ENCODE results near the gene NOS1AP.
"Not testable (repeated sequence)": the region's sequence is repeated elsewhere in the genome, so short reads cannot be mapped to it uniquely, and the experiment has no call there.

Gene NOS1AP

DNA sequence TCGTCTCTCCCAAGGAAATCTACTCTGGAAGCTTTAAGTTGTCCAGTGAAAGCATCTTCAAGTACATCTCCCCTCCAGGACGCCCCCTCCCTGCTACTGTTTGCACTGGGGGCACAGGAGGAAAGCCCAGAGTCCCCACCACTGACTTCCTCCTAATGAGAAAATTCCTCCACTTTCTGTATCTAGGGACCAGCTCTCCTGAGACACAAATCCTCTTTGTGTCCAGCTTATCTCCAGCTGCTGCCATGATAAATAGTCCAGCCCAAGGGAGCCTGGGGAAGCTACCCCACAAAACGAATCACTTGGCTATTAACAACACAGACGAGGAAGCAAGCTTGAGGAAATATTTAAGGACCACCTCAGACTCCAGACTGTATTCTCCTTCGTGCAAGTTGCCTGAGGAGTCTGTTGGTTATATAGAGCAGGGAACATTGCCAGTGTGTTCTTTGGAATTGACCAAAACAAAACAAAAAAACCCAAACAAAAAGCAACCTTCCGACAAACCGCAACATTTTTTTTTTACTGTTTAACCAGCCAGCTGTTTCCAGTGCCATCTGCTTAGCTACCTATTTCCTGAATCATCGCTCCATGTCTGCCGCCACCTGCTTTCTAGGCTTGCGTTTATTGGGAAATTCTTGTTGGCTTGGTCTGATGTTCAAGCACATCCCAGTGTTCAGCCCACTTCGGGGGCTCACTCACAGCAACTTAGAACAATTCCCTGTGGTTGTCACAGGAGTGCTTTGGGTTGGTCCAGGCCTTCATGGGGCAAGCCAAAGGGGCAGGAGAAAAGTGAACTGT is 319.7 kb downstream of the NOS1AP start:
- no peak for DNase-seq

DNA sequence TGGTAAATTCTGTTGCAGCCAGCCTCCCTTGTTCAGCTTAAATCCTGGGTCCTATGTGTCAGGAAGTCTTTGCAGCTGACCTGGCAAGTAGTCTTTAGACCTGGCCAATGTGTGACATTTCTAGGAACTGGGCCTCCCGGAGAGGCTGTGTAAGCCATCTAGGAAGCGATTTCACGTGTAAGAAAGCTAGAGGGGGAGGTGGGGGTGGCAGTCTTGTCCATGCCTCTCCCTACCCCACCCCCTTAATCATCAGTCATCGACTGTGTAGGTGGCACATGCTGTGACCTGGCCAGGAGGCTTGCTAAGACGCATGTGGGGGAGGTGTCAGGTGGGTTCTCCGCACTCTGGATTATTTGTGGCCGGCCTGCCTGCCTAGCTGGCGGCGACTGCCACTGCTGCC is 320.5 kb downstream of the NOS1AP start:
- DNase-seq: no peak

DNA sequence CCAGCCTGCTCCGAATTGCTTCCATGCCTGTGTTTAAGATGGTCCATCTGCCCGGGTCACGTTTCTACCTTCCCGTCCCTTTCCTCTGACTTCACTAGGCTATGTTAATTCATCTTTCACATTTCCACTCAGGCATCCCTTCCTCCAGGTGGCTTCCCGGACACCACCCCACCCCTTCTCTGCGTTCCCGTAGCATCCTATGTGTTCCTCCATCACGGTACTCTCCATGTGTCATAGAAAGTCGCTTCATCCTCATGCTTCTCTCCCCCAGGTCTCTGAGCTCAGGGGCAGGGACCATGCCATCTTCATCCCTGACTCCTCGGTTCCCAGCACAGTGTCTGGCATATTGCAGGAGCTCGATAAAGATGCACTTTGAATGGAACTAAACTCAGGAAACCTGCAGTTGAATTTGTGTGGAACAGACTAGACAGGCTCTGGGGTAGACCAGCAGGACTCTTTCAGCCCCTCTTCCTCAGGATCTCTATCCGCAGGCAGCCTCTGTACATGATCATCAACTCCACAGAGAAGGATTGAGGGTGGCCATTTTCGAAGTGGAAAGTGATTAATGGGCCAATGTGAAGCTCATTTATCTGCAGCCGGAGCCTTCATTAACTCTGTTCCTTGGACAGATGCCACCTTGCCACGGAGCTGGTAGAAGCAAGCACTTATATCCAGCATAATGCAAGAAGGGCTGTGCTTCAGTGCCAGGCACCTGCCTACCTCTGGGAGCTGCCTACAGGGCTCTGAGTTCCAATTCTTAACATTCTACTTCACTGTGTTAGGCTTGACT is 321.1 kb downstream of the NOS1AP start:
- DNase-seq: no peak

DNA sequence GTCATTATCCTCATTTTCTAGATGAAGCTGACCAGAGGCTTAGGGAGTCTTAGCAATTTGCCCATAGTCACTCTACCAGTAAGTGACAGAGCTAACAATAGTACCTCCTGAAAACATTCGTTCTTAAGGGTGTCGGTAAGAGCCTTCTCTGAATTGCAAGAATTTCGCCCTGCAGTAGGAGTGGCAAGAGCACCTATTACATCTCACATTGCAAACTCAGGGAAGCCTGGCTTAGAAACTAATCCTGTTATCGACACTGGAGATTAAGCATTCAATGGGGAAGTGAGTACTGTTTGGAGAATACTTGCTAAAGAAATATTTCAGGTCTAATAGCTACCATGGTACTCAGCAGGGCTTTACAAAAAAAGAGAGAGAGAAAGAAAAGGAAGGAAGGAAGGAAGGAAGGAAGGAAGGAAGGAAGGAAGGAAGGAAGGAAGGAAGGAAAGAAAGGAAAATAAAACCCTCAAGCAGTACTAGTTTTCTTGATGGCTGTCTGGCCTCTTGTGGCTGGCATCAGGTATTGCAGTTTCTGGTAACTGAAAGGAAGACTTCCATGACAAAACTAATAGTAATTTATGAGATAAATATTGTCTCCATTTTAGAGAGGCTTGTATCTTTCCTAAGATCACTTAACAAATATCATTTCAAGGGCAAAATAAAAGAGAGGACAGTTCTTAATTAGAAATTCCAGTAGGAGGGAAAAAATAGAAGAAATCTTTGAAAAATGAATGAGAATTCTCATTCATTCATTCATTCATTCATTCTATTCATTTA is 322.5 kb downstream of the NOS1AP start:
- DNase-seq: no peak

DNA sequence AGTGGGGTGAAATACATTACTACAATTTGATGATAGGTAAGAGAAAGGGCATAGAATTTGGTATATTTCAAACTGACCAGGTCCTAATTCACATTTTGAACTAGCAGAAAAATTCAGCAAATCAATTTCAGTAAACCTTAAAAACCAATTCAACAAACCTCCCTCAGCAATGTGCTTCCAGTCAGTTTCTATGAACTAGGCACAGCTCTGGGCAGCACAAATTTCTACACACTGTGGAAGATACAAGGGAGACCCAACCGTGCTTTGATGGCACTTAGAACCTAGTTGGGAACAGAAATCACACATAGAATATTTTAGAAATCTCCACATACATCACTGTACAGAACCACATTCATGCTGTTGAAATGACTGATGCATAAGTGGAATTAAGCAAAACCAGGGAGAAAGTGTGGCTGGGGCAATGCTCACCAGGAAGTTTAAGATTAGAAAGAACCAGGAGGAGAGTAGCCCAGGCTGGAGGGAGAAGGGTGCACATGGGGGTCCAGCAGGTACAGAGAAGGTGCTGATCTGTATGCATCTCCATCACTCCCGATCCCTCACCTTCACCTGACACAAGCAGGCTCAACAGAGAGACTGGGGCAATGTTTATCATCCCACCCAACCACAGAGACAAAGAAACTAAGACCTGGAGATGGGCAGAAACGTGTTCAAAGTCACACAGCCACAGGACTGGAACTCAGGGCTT is 326.9 kb downstream of the NOS1AP start:
- no peak for DNase-seq

DNA sequence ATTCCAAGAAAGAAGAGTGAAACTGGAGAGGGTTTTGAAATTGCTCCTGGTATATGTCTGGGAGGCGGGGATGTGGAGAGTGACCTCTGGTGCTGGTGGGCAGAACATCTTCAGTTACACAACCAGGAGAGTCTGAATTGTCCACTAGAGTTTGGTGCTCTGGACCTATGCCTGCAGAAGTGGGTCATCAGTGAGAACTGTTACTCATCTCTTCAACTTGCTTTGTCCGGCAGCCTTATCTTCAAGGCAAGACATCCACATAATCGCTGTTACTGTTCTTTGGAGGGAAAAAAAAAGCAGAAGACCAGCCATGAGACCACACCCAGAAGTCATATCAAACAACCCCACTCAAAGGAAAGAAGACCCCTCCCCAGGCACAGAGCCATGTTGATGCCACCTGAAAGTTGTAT is 327.6 kb downstream of the NOS1AP start:
- DNase-seq: no peak

DNA sequence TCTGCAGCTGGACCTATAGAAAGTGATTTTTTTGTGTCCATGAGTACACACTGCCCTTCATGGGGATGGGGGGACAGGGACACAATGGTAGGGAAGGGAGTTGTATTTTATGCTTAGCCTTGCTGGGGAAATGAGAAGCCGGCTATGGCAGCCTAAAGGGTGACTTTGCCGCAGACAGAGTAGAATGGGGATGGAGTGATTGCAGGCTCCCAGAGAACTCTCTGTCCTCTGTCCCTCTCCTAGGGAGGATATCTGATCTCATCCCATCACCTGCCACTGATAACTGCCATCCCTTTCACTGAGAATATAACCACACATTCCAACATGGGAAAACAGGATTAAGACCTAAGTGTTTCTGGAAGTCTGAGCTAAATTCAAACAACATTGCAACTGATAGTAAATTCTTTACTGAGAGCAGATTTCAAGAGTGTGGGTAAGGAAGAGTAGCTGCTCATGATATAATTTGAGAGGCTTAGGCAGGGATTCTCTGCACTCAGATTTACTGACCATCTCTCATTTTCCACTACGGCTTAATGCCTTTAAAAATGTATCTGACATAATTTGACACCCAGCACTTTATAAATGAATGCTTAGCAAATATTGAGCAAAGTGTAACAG is 328.6 kb downstream of the NOS1AP start:
- DNase-seq: no peak

DNA sequence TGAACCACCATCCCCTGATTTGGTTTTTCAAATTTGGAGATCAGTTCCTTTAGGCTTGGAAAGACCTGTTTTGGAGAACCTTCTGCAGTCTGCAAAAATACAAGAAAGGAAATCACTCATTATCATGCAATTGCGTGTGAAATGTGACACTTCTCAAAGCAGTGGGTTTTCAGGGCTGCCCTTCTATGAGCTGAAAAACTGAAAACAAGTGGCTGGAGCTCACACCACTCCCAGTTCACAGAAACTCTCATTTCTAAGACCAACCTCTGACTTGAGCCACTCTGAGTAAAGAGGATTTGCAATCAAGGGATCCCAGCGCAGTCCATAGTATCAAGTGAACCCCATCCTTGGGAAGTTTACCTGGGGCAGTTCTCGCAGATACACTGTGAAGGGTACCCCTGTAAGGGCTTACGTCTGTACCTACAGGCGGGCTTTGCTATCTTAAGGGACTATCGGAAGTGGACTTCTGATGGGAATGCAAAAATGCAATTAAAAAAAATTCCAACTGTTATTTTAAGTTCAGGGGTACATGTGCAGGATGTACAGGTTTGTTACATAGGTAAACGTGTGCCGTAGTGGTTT is 329.6 kb downstream of the NOS1AP start:
- no peak for DNase-seq

DNA sequence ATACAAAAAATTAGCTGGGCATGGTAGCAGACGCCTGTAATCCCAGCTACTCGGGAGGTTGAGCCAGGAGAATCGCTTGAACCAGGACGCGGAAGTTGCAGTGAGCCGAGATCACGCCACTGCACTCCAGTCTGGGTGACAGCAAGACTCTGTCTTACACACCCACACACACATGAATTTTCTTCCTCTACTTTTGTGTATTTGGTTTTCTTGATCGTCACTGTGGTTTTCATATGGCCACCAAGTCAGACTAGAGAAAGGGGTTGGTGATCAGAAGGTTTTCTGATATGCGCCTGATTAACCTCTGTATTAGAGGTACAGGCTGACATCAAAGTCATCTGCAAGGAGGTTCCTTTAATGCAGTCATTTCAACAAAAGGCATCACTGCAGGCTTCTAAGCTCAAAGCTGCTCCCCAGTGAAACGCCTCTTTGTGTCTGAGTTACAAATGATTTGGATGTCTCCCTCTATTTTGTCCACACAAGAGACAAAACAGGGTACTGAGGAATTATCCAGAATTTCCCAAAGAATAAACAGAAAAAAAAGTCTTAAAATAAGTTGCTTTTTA is 331.4 kb downstream of the NOS1AP start:
- DNase-seq: no peak

DNA sequence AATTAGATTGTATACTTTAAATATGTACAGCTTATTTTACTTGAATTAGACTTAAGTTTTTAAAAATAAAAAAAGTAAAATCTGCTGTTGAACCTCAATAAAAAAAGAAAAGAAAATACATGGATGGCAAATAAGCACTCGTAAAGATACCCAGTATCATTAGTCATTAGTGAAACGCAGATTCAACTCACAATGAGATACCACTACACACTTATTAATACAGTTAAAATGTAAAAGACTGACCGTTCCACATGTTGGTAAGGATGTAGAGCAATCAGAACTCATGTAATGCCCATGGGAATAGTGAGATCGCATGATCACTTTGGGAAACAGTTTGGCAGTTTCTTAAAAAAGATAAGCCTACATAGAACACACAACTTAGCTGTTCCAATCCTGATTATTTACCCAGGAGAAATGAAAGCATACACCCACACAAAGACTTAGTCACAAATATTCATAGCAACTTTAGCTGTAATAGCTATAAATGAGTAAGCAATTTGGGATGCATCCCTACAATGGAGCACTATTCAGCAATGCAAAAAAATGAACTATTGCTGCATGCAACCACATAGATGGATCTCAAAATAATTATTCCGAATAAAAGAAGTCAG is 335.2 kb downstream of the NOS1AP start:
- no peak for DNase-seq

DNA sequence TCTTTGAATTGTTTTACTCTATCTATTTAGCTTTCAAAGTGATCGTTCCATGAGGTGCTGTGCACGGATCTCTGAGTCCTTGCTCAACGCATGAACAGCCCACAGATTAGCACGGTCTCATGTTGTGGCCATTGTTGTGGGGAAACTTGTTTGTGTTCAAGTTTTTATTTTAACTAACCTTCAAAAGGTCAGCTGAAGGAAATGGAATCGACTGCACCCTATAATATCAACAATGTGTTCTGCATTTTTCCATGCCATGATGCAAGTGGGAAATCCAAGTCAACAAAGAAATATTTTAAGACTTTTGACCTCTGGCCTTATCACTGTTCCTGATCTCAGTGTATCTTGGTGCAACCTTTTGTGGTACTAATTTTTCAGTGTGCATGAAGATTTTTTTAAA is 336.3 kb downstream of the NOS1AP start:
- DNase-seq: no peak

DNA sequence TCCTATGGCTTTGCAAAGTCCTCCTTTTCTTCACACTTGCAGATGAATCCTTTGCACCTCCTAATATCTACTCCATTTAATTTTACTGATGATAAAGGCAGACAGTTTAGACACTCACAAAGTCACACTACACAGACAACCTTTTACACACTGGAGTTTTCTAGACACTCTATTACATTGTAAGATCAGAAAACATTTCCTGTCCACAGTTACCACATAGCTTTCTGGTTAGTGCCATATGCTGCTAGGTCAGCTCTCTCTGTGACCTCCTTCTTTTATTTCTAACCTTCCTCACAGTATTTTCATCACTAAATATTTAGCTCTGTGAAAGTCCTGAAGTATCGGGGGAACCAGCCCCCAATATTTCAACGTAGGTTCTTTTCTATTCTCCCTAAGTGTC is 337.3 kb downstream of the NOS1AP start:
- no peak for DNase-seq

DNA sequence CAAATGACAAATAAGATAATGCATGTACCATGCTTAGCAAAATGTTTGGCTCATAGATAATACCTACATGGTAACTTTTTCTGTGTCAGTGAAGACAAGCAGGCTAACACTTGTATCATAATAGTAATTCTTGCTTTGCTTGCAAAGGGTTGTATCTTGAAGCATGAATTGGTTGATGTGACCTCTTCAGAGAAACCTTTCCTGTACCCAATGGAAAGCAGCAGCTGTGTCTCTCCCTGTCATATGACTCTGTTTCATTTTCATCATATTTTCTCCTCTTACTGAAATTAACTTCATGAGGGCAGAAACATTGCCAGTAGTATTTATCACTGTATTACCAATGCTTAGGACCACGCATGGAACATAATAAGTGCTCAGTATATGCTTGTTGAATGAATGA is 338.0 kb downstream of the NOS1AP start:
- DNase-seq: no peak

DNA sequence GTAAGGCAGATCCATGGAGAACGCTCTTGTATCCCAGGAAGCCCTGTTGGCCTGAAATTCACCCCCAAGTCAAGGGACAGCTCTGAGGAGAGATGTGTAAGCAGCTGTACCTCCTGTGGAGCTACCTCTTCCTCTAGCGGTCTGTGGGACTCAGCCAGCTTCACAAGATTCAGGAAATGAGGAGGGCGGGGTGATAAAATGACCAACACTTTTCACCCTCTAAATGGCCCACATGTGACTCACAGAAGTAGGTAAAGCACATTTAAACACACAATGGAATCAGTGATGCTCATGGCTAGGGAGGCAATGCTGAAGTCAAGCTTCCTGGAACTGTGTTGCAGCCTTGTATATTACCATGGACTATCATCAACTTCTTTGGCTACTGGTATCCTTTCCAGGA is 342.5 kb downstream of the NOS1AP start, which contains the start of gene SH2D1B:
Gene SH2D1B (minus strand): TSS at position 135 of the 400 bp plus-strand sequence. CDS start 120 bp downstream, at position 15.
- no peak for DNase-seq

DNA sequence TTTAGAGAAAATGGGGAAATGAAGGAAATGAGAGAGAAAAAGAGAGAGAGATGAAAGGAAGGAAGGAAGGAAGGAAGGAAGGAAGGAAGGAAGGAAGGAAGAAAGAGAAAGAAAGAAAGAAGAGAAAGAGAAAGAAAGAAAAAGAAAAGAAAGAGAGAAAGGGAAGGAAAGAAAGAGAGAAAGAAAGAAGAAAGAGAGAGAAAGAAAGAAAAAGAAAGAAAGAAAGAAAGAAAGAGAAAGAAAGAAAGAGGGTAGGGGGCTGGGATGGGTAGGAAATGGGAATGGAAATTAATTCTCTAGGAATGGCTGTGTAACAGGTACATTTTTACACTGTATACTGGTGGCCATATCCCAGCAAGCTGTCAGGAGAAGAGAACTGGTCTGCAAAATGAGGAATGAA is 346.7 kb downstream of the NOS1AP start:
- DNase-seq: no peak

DNA sequence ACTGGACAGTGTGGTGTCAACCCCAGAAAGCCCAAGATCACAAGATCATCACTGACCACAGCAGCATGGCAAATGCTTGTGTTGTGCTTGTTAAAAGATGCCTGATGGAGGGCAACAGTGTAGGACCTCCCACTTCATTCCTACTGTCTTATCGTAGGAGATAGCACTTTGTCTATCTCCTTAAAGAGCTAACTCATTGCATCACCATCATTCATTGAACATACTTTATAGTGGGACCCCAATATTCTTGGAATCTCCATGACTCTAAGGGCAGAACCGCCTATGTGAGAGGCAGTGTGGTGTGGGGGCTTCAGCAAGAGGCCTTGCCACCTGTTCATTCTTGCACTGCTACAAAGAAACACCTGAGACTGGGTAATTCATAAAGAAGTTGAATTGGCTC is 347.4 kb downstream of the NOS1AP start:
- DNase-seq: no peak

DNA sequence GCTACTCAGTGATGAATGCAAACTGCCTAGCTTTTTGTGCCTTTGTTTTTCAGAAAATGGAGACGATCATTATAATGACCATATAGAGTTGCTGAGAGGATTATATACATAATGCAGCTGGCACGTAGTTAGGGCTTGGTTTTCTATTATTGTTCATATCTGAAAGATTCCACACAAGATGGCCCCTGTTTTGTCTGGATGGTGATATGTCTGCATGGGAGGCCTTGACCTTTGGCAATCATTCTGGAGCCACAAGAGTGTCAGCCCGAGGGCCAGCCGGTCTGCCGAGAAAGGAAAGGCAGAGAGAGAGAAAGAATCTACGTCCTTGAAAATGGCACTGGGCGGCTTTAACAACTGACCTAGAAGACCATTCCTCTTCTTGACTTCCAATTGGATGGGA is 348.2 kb downstream of the NOS1AP start:
- DNase-seq: no peak

DNA sequence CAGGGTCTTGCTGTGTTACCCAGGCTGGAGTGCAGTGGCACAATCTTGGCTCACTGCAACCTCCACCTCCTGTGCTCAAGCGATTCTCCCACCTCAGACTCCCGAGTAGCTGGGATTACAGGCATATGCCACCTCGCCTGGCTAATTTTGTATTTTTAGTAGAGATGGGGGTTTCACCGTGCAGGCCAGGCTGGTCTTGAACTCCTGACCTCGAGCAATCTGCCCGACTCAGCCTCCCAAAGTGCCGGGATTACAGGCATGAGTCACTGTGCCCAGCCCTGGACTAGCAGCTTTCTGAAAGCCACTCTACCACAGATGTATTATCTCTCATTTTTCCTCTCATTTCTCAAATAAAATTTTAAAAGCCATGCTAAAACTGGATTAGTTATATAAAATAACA is 349.1 kb downstream of the NOS1AP start:
- DNase-seq: not testable (repeated sequence)

DNA sequence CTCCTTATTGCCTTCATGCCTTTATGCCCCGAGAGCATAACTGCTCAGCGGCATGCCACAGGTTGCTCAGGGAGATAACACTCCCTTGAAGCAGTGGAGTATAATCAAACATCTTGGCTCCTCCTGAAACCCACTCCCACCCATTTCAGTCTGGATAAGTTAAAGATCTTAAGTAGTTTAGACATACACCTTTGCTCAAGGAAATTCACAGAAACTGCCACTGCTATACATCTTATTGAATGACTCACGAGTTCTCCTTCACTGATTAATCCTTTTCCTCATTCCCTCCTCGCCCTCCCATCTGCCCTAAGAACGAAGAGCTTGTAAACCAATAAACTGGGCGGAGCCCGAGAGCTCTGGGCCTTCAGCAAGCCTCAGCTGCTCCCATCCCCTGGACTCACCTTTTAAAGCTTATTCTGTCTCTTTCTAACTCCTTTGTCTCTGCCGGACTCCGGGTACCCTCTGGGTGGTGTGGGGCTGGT is 350.0 kb downstream of the NOS1AP start:
- not testable (repeated sequence) for DNase-seq
